ENCODE measurements around the gene ARL15. TPM values are rescaled to one million over a fixed set of nuclear protein-coding genes. Genes with fewer than 3 reads are reported as not detected.

The ARL15 gene
- polyA plus RNA-seq, 1 of the 3 experiments (the other 2 are of a cell fraction) = 6.4 TPM

GRCh38 chr5:54176066-54176830 lies 134.1 kb downstream of the ARL15 start:
- Histone ChIP-seq H3K4me1 (ENCODE audit: control insufficient read depth in 1 of 2, insufficient read depth in 2 of 2, low read depth in 1 of 2, low read length in 1 of 2) (no peaks in the 10 kb centered on the region), H3K9me2 (no peaks in the 10 kb centered on the region), H3K4me2 (no peak overlapping the region), H3K9ac (no peak overlapping the region), H3K36me3 (replicated peaks in 1 of 2; ENCODE audit: control insufficient read depth in 1 of 2, insufficient read depth in 2 of 2, low read length in 1 of 2) (no peaks in the 10 kb centered on the region), H3K27ac (ENCODE audit: low read depth in 2 of 2, low read length in 1 of 2) (no peak overlapping the region), H3K4me3 (ENCODE audit: low read depth in 2 of 2, low read length in 1 of 2) (no peak overlapping the region), H3K9me3 (no peaks in the 10 kb centered on the region), H4K20me1 (ENCODE audit: insufficient read depth) (no peaks in the 10 kb centered on the region), H3K79me2 (ENCODE audit: insufficient read depth) (no peaks in the 10 kb centered on the region), H3K27me3 (ENCODE audit: insufficient read depth) (no peaks in the 10 kb centered on the region), H2AFZ (ENCODE audit: low read depth) (no peak overlapping the region), H3F3A (replicated peaks; ENCODE audit: insufficient read depth) (no peaks in the 10 kb centered on the region)
- no peak for DNase-seq
- CTCF ChIA-PET = interaction anchor here (0.9 kb wide), 1 partner anchor 54 kb away, joined by 3 read pairs; no protein-coding TSS in a partner anchor
- TF ChIP-seq MXI1 (IDR thresholded peaks at IDR 0.05; ENCODE audit: low read depth, low read length) = no peak
- TF ChIP-seq, protein P1, sequence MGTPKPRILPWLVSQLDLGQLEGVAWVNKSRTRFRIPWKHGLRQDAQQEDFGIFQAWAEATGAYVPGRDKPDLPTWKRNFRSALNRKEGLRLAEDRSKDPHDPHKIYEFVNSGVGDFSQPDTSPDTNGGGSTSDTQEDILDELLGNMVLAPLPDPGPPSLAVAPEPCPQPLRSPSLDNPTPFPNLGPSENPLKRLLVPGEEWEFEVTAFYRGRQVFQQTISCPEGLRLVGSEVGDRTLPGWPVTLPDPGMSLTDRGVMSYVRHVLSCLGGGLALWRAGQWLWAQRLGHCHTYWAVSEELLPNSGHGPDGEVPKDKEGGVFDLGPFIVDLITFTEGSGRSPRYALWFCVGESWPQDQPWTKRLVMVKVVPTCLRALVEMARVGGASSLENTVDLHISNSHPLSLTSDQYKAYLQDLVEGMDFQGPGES (IDR thresholded peaks at IDR 0.05; ENCODE audit: low read depth, low read length) = no peak
- no peak for TF ChIP-seq JUND (IDR thresholded peaks at IDR 0.05)
- no peak for TF ChIP-seq GABPA (IDR thresholded peaks at IDR 0.05; ENCODE audit: low read depth)
- TF ChIP-seq YY1 (IDR thresholded peaks at IDR 0.05; ENCODE audit: low read depth) = no peak
- TF ChIP-seq FOSL2 (IDR thresholded peaks at IDR 0.05; ENCODE audit: borderline replicate concordance, low read depth) = no peak
- TF ChIP-seq, protein P2, sequence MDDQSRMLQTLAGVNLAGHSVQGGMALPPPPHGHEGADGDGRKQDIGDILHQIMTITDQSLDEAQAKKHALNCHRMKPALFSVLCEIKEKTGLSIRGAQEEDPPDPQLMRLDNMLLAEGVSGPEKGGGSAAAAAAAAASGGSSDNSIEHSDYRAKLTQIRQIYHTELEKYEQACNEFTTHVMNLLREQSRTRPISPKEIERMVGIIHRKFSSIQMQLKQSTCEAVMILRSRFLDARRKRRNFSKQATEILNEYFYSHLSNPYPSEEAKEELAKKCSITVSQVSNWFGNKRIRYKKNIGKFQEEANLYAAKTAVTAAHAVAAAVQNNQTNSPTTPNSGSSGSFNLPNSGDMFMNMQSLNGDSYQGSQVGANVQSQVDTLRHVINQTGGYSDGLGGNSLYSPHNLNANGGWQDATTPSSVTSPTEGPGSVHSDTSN (IDR thresholded peaks at IDR 0.05) = no peak
- no peak for TF ChIP-seq NFIC (IDR thresholded peaks at IDR 0.05; ENCODE audit: borderline replicate concordance)
- no peak for TF ChIP-seq ELF1 (IDR thresholded peaks at IDR 0.05)
- TF ChIP-seq RXRA (IDR thresholded peaks at IDR 0.05; ENCODE audit: borderline replicate concordance, low read depth) = no peak
- no peak for TF ChIP-seq EP300 (IDR thresholded peaks at IDR 0.05; ENCODE audit: borderline replicate concordance in 1 of 2, low read depth in 1 of 2, low read length in 1 of 2)
- WGBS (ENCODE audit: low lambda C conversion rate) = 97% methylated on average over 6 of the region's 6 CpGs
- POLR2A ChIA-PET = no interaction called here

DNA sequence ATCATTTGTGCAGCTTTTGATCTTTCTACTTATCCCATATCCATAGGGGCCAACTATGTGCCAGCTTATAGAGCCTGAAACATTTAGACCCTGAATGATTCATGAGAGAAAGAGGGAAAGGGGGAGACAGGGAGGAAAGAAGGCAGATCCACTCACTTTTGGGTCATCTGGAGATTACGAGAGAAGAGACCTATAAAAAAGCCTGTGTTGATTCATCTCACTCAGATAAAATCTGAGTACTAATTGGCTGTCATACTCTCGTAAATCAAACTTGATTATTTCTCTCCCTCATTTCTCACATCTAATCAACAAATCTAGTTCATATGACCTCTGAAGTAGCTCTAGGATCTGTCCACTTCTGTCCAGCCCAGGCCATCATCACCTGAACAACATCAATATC lies 137.1 kb downstream of the ARL15 start:
- Histone ChIP-seq H3F3A (replicated peaks; ENCODE audit: insufficient read depth) (no peaks in the 10 kb centered on the region), H3K4me3 (ENCODE audit: low read depth in 2 of 2, low read length in 1 of 2) (no peak overlapping the region), H2AFZ (ENCODE audit: low read depth) (no peak overlapping the region), H4K20me1 (ENCODE audit: insufficient read depth) (no peaks in the 10 kb centered on the region), H3K27ac (ENCODE audit: low read depth in 2 of 2, low read length in 1 of 2) (no peak overlapping the region), H3K79me2 (ENCODE audit: insufficient read depth) (no peaks in the 10 kb centered on the region), H3K9me3 (no peaks in the 10 kb centered on the region), H3K36me3 (replicated peaks in 1 of 2; ENCODE audit: control insufficient read depth in 1 of 2, insufficient read depth in 2 of 2, low read length in 1 of 2) (no peaks in the 10 kb centered on the region), H3K9me2 (no peaks in the 10 kb centered on the region), H3K4me1 (ENCODE audit: control insufficient read depth in 1 of 2, insufficient read depth in 2 of 2, low read depth in 1 of 2, low read length in 1 of 2) (no peaks in the 10 kb centered on the region), H3K27me3 (ENCODE audit: insufficient read depth) (no peaks in the 10 kb centered on the region), H3K4me2 (no peak overlapping the region), H3K9ac (no peak overlapping the region)
- ChIA-PET POLR2A (no interaction called here), CTCF (no interaction called here)
- no peak for DNase-seq
- WGBS (ENCODE audit: low lambda C conversion rate) = 73% methylated on average over 2 of the region's 2 CpGs
- no peak for TF ChIP-seq POLR2AphosphoS5 (IDR thresholded peaks at IDR 0.05; ENCODE audit: low read depth, low read length)
- TF ChIP-seq CHD2 (IDR thresholded peaks at IDR 0.05; ENCODE audit: low read length, partially characterized antibody) = no peak
- TF ChIP-seq USF2 (IDR thresholded peaks at IDR 0.05; ENCODE audit: borderline replicate concordance, low read depth, low read length) = no peak
- TF ChIP-seq, protein P3, sequence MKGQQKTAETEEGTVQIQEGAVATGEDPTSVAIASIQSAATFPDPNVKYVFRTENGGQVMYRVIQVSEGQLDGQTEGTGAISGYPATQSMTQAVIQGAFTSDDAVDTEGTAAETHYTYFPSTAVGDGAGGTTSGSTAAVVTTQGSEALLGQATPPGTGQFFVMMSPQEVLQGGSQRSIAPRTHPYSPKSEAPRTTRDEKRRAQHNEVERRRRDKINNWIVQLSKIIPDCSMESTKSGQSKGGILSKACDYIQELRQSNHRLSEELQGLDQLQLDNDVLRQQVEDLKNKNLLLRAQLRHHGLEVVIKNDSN (IDR thresholded peaks at IDR 0.05; ENCODE audit: borderline replicate concordance, low read depth) = no peak
- TF ChIP-seq EZH2phosphoT487 (IDR thresholded peaks at IDR 0.05; ENCODE audit: borderline replicate concordance, low read depth) = no peak
- TF ChIP-seq YY1 (IDR thresholded peaks at IDR 0.05; ENCODE audit: low read depth) = no peak
- TF ChIP-seq TEAD4 (IDR thresholded peaks at IDR 0.05; ENCODE audit: borderline replicate concordance, insufficient read depth) = no peak
- TF ChIP-seq NFIC (IDR thresholded peaks at IDR 0.05; ENCODE audit: borderline replicate concordance) = no peak
- TF ChIP-seq, protein P1 (IDR thresholded peaks at IDR 0.05; ENCODE audit: low read depth, low read length) = no peak
- TF ChIP-seq, protein P4, sequence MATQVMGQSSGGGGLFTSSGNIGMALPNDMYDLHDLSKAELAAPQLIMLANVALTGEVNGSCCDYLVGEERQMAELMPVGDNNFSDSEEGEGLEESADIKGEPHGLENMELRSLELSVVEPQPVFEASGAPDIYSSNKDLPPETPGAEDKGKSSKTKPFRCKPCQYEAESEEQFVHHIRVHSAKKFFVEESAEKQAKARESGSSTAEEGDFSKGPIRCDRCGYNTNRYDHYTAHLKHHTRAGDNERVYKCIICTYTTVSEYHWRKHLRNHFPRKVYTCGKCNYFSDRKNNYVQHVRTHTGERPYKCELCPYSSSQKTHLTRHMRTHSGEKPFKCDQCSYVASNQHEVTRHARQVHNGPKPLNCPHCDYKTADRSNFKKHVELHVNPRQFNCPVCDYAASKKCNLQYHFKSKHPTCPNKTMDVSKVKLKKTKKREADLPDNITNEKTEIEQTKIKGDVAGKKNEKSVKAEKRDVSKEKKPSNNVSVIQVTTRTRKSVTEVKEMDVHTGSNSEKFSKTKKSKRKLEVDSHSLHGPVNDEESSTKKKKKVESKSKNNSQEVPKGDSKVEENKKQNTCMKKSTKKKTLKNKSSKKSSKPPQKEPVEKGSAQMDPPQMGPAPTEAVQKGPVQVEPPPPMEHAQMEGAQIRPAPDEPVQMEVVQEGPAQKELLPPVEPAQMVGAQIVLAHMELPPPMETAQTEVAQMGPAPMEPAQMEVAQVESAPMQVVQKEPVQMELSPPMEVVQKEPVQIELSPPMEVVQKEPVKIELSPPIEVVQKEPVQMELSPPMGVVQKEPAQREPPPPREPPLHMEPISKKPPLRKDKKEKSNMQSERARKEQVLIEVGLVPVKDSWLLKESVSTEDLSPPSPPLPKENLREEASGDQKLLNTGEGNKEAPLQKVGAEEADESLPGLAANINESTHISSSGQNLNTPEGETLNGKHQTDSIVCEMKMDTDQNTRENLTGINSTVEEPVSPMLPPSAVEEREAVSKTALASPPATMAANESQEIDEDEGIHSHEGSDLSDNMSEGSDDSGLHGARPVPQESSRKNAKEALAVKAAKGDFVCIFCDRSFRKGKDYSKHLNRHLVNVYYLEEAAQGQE (IDR thresholded peaks at IDR 0.05; ENCODE audit: low read depth, low read length) = no peak

Data from SK-N-SH (cell line).